HG03457 (cell line): ENCODE data around the gene C1QTNF6.
"Not testable (repeated sequence)": the region's sequence is repeated elsewhere in the genome, so short reads cannot be mapped to it uniquely, and the experiment has no call there.

Source experiments
- ATAC-seq: cut with Tn5 transposase; IDR thresholded peaks from one replicate; pipeline ENCODE4 v1.9.1; 2021; ENCODE audit warnings: moderate number of reproducible peaks; ENCODE audit not compliant: unreplicated experiment

C1QTNF6 gene

GRCh38 chr22:37178350-37179125, 9.5 kb downstream of the C1QTNF6 start:
- no peak for ATAC-seq

GRCh38 chr22:37177755-37178154, 10.3 kb downstream of the C1QTNF6 start:
- ATAC-seq: no peak

GRCh38 chr22:37177221-37177620, 10.8 kb downstream of the C1QTNF6 start:
- no peak for ATAC-seq

GRCh38 chr22:37176464-37177061, 11.5 kb downstream of the C1QTNF6 start:
- ATAC-seq: no peak

GRCh38 chr22:37175414-37176281, 12.4 kb downstream of the C1QTNF6 start:
- ATAC-seq: no peak

- no peak for ATAC-seq
Measured at GRCh38 chr22:37174964-37175363, 13.1 kb downstream of the C1QTNF6 start.

- ATAC-seq: no peak
Measured at GRCh38 chr22:37173709-37174108, 14.3 kb downstream of the C1QTNF6 start.

GRCh38 chr22:37172266-37173245, 15.5 kb downstream of the C1QTNF6 start:
- no peak for ATAC-seq

- ATAC-seq: no peak
Measured at GRCh38 chr22:37171662-37172061, 16.4 kb downstream of the C1QTNF6 start.

- not testable (repeated sequence) for ATAC-seq
Measured at GRCh38 chr22:37170689-37171405, 17.2 kb downstream of the C1QTNF6 start.

- ATAC-seq: no peak
Measured at GRCh38 chr22:37169947-37170688, 17.9 kb downstream of the C1QTNF6 start.

GRCh38 chr22:37169406-37169805, 18.6 kb downstream of the C1QTNF6 start:
- no peak for ATAC-seq

- no peak for ATAC-seq
Measured at GRCh38 chr22:37167981-37168647, 19.9 kb downstream of the C1QTNF6 start.

GRCh38 chr22:37167176-37167980, 20.7 kb downstream of the C1QTNF6 start:
- no peak for ATAC-seq

- no peak for ATAC-seq
Measured at GRCh38 chr22:37166675-37167066, 21.4 kb downstream of the C1QTNF6 start.

- no peak for ATAC-seq
Measured at GRCh38 chr22:37165940-37166674, 21.9 kb downstream of the C1QTNF6 start.

GRCh38 chr22:37165066-37165465, 23.0 kb downstream of the C1QTNF6 start:
- no peak for ATAC-seq
